IPS-18c (cell line): ENCODE results near the gene GAN.
"Not testable (repeated sequence)": the region's sequence is repeated elsewhere in the genome, so short reads cannot be mapped to it uniquely, and the experiment has no call there.

ENCODE experiments used
- H3K4me3 ChIP-seq: 2 replicates; pipeline ENCODE4 v1.7.0; 2013; ENCODE audit warnings: low read depth, mild to moderate bottlenecking, low read length, moderate library complexity; ENCODE audit not compliant: insufficient read depth
- H3K9me3 ChIP-seq: one replicate; pipeline ENCODE4 v1.6.1; 2013; ENCODE audit warnings: mild to moderate bottlenecking, low read length, moderate library complexity; ENCODE audit not compliant: control insufficient read depth, insufficient read depth

Gene GAN

GRCh38 chr16:81329947-81330346 is 15.2 kb downstream of the GAN start:
- Histone ChIP-seq H3K9me3 (no peaks in the 10 kb centered on the region), H3K4me3 (no peak overlapping the region)

- Histone ChIP-seq H3K9me3 (no peaks in the 10 kb centered on the region), H3K4me3 (no peak overlapping the region)
Measured at GRCh38 chr16:81333356-81333755, 18.6 kb downstream of the GAN start.

- no peaks in the 10 kb centered on the region for H3K9me3 ChIP-seq
- no peak overlapping the region for H3K4me3 ChIP-seq
Measured at GRCh38 chr16:81335669-81336068, 20.9 kb downstream of the GAN start.

- no peaks in the 10 kb centered on the region for H3K9me3 ChIP-seq
Measured at GRCh38 chr16:81337097-81337496, 22.3 kb downstream of the GAN start.

GRCh38 chr16:81345172-81345571 is 30.4 kb downstream of the GAN start:
- H3K9me3 ChIP-seq, H3K4me3 ChIP-seq: not testable (repeated sequence)

More at GRCh38 chr16:81337097-81337496, 22.3 kb downstream of the GAN start:
- no peak overlapping the region for H3K4me3 ChIP-seq

- no peak overlapping the region for H3K4me3 ChIP-seq
Measured at GRCh38 chr16:81347425-81347824, 32.7 kb downstream of the GAN start.

GRCh38 chr16:81349608-81350305 is 35.0 kb downstream of the GAN start:
- Histone ChIP-seq H3K9me3 (no peaks in the 10 kb centered on the region), H3K4me3 (no peak overlapping the region)

More at GRCh38 chr16:81347425-81347824, 32.7 kb downstream of the GAN start:
- H3K9me3 ChIP-seq: peaks cover 4% of the 10 kb centered on the region

- H3K4me3 ChIP-seq: no peak overlapping the region
- no peaks in the 10 kb centered on the region for H3K9me3 ChIP-seq
Measured at GRCh38 chr16:81350306-81350615, 35.5 kb downstream of the GAN start.

GRCh38 chr16:81353895-81354294 is 39.1 kb downstream of the GAN start:
- Histone ChIP-seq H3K9me3 (no peaks in the 10 kb centered on the region), H3K4me3 (no peak overlapping the region)

- Histone ChIP-seq H3K9me3 (no peaks in the 10 kb centered on the region), H3K4me3 (no peak overlapping the region)
Measured at GRCh38 chr16:81357711-81358260, 43.0 kb downstream of the GAN start.

GRCh38 chr16:81358860-81359259 is 44.1 kb downstream of the GAN start:
- H3K4me3 ChIP-seq: no peak overlapping the region
- no peaks in the 10 kb centered on the region for H3K9me3 ChIP-seq

- H3K9me3 ChIP-seq: no peaks in the 10 kb centered on the region
- no peak overlapping the region for H3K4me3 ChIP-seq
Measured at GRCh38 chr16:81360135-81360534, 45.4 kb downstream of the GAN start.

- Histone ChIP-seq H3K9me3 (no peaks in the 10 kb centered on the region), H3K4me3 (no peak overlapping the region)
Measured at GRCh38 chr16:81365731-81366130, 51.0 kb downstream of the GAN start.

GRCh38 chr16:81366316-81366932 is 51.7 kb downstream of the GAN start:
- Histone ChIP-seq H3K4me3 (no peak overlapping the region), H3K9me3 (no peaks in the 10 kb centered on the region)

GRCh38 chr16:81367821-81368220 is 53.1 kb downstream of the GAN start:
- H3K4me3 ChIP-seq: no peak overlapping the region
- H3K9me3 ChIP-seq: no peaks in the 10 kb centered on the region

GRCh38 chr16:81369888-81370504 is 55.2 kb downstream of the GAN start:
- Histone ChIP-seq H3K9me3 (no peaks in the 10 kb centered on the region), H3K4me3 (no peak overlapping the region)

- H3K9me3 ChIP-seq: no peaks in the 10 kb centered on the region
- H3K4me3 ChIP-seq: no peak overlapping the region
Measured at GRCh38 chr16:81371106-81371505, 56.3 kb downstream of the GAN start.

- Histone ChIP-seq H3K4me3 (no peak overlapping the region), H3K9me3 (no peaks in the 10 kb centered on the region)
Measured at GRCh38 chr16:81374550-81374949, 59.8 kb downstream of the GAN start.
